ENCODE results near the gene COL27A1. TPM values are rescaled to one million over a fixed set of nuclear protein-coding genes. Genes with fewer than 3 reads are reported as not detected.

COL27A1 gene
- polyA plus RNA-seq, 4 donors = 27.1 to 57.4 (median 42.7) TPM

GRCh38 chr9:114165407-114166102, 10.2 kb downstream of the COL27A1 start:
- no peak for DNase-seq (ENCODE audit: low read depth in 4 of 4, low spot score in 2 of 4)

DNA sequence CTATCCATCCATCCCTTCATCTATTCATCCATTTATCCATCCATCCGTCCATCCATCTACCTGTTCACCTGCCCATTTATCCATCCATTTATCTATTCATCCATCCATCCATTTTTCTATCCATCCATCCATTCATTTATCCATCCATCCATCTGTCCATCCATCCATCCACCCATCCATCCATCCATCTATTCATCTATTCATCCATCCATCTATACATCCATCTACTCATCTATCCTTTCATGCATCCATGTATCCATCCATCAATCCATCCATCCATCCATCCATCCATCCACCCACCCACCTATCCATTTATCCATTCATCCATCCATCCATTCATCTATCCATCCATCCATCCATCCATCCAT, 10.8 kb downstream of the COL27A1 start:
- DNase-seq (ENCODE audit: low read depth in 4 of 4, low spot score in 2 of 4) = no peak

DNA sequence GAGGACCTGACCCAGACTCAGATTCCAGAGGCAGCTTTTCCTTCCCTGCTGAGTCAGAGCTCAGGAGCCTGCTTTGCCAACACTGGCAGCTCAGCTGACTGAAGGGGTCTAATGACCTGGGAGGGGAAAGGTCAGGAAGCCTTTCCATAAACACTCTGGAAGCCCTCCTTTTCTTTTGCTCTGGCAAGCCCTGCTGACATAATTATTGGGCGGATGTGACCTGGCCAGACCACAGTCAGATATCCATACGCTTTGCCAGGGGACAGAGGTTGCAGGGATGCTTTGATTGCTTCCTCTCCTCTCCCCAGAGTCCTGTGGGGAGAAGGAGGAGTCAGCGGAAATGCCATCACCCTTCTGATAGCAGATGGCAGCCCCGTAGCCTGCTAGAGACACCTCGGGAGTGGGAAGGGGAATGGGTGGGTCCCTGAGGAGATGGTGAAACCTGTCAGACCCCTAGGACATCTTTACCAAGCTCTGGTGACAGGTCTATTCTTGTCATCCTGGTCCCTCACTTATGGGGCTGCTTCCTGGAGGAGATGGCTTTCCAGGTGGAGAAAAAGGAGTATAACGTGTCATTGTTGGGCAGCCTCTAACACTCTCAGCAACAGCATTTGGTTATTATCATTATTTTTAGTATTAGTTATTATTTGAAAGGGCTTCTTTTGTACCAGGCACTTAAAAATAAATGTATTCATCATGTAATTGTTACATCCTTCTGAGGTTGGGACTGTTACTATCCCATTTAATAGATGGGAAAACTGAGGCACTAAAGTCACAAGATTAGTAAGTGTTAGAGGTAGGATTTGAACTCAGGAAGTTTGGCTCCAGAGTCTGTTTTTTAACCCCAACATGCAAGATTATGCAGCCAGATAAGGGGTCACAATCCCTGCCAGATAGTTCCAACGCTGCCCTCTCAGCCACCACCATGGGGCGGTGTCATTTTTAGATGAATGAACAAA, 11.6 kb downstream of the COL27A1 start:
- no peak for DNase-seq (ENCODE audit: low read depth in 4 of 4, low spot score in 2 of 4)

DNA sequence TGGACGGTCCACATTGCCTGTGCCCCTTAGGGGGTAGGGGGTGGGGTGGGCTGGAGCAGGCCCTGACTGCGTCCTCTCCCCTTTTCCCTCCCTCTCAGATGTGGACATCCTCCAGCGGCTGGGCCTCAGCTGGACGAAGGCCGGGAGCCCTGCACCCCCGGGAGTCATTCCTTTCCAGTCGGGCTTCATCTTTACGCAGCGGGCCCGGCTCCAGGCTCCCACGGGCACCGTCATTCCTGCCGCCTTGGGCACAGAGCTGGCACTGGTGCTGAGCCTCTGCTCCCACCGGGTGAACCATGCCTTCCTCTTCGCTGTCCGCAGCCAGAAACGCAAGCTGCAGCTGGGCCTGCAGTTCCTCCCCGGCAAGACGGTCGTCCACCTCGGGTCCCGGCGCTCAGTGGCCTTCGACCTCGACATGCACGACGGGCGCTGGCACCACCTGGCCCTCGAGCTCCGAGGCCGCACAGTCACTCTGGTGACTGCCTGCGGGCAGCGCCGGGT, 12.3 kb downstream of the COL27A1 start:
- no peak for DNase-seq (ENCODE audit: low read depth in 4 of 4, low spot score in 2 of 4)

DNA sequence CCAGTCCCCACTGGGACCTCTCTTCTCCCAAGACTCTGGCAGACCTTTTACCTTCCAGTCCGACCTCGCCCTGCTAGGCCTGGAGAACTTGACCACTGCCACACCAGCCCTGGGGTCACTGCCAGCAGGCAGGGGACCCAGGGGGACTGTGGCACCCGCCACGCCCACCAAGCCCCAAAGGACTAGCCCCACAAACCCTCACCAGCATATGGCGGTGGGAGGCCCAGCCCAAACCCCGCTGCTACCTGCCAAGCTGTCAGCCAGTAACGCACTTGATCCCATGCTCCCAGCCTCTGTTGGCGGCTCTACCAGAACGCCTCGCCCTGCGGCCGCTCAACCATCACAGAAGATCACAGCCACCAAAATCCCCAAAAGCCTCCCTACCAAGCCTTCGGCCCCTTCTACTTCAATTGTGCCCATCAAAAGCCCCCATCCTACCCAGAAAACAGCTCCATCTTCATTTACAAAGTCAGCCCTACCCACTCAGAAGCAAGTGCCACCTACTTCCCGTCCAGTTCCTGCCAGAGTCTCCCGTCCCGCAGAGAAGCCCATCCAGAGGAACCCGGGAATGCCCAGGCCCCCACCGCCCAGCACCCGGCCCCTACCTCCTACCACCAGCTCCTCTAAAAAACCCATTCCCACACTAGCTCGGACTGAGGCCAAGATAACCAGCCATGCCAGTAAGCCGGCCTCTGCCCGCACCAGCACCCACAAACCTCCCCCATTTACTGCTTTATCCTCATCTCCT, 13.1 kb downstream of the COL27A1 start:
- DNase-seq (ENCODE audit: low read depth in 4 of 4, low spot score in 2 of 4) = no peak

DNA sequence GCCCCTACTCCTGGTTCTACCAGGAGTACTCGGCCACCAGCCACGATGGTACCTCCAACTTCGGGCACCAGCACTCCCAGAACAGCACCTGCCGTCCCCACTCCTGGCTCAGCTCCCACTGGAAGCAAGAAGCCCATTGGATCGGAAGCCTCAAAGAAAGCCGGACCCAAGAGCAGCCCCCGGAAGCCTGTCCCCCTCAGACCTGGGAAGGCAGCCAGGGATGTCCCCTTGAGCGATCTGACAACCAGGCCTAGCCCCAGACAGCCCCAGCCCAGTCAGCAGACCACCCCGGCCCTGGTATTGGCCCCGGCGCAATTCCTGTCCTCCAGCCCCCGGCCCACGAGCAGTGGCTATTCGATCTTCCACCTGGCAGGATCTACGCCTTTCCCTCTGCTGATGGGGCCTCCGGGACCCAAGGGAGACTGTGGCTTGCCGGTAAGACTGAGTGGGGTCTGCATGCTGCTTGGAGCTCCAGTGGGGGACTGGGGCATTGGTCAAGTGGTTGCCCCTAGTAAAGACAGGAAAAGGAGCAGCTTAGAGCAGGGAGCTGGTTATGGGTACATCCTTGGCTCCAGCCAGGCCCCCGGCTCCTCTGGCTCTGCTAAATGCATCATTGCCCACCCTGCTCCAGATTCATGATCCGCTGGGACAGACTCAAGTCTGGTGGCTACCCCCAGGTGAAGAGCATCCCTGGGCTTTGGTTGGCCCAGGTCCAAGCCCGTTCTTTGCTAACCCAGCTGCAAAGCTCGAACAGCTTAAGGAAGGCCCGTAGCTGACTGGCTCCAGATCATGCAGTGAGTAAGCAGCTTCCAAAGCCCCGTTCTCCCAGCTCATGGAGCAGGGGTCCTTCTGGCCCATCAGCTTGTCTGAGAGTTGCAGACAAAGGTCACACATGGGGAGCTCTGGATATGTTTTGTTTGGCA, 14.0 kb downstream of the COL27A1 start:
- DNase-seq (ENCODE audit: low read depth in 4 of 4, low spot score in 2 of 4) = no peak

- DNase-seq (ENCODE audit: low read depth in 4 of 4, low spot score in 2 of 4) = no peak
These were observed 14.8 kb downstream of the COL27A1 start for GRCh38 chr9:114169952-114170770.

- no peak for DNase-seq (ENCODE audit: low read depth in 4 of 4, low spot score in 2 of 4)
These were observed 15.6 kb downstream of the COL27A1 start for GRCh38 chr9:114170771-114171461.

DNA sequence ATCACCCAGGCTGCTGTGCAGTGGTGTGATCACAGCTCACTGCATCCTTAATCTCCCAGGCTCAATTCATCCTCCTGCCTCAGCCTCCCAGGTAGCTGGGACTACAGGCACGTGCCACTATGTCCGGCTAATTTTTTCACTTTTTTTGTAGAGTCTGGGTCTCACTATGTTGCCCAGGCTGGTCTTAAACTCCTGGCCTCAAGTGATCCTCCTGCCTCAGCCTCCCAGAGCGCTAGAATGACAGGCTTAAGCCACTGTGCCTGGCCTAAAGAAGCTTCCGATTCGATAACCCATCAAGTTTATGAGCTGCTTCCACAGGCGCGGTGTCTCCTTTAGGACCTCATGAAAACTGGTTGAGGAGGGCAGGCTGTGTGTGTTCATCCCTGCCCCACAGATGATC, 16.2 kb downstream of the COL27A1 start:
- DNase-seq (ENCODE audit: low read depth in 4 of 4, low spot score in 2 of 4) = no peak

- DNase-seq (ENCODE audit: low read depth in 4 of 4, low spot score in 2 of 4) = no peak
These were observed 17.9 kb downstream of the COL27A1 start for GRCh38 chr9:114172981-114173833.

- DNase-seq (ENCODE audit: low read depth in 4 of 4, low spot score in 2 of 4) = no peak
These were observed 19.2 kb downstream of the COL27A1 start for GRCh38 chr9:114174557-114174875.

- DNase-seq (ENCODE audit: low read depth in 4 of 4, low spot score in 2 of 4) = no peak
These were observed 19.8 kb downstream of the COL27A1 start for GRCh38 chr9:114174876-114175771.

DNA sequence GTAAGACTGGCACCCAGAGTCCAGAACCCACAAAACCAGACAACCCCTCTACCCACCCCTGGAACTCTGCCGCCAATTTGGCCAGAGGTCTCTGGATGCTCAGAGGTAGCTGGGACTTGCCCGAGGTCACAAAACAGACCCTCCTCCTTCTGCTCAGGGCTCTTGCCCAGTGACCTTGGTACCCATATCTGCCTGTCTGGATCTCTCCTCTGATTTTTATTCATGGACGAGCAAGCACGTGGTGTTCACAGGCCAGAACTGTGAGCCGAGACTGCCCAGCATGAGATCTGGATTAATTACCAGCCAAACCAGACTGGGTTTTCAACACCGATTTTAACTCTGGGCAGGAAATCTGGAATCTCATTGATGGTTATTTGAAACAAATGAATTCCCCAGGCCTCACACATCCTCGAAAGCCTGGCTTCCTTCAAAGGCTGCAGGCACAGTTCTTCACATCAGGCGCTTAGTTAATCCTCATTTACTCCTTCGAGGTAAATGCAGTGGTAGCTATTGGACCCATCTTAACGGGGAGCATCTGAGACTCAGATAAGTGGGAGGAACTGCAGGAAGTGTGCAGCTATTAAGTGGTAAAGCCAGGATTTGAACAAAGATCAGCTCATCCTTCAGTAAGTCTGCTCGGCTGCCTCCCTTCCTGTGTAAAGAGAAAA, 21.4 kb downstream of the COL27A1 start:
- DNase-seq (ENCODE audit: low read depth in 4 of 4, low spot score in 2 of 4) = no peak

- no peak for DNase-seq (ENCODE audit: low read depth in 4 of 4, low spot score in 2 of 4)
These were observed 22.2 kb downstream of the COL27A1 start for GRCh38 chr9:114177423-114178064.

- no peak for DNase-seq (ENCODE audit: low read depth in 4 of 4, low spot score in 2 of 4)
These were observed 22.7 kb downstream of the COL27A1 start for GRCh38 chr9:114178076-114178475.
